ENCODE data around the gene CD1D. TPM values are rescaled to one million over a fixed set of nuclear protein-coding genes. Genes with fewer than 3 reads are reported as not detected.
"Not testable (repeated sequence)": the region's sequence is repeated elsewhere in the genome, so short reads cannot be mapped to it uniquely, and the experiment has no call there.

CD1D gene
- total and polyA plus RNA-seq, 3 experiments from 2014 or later, result not detected

DNA sequence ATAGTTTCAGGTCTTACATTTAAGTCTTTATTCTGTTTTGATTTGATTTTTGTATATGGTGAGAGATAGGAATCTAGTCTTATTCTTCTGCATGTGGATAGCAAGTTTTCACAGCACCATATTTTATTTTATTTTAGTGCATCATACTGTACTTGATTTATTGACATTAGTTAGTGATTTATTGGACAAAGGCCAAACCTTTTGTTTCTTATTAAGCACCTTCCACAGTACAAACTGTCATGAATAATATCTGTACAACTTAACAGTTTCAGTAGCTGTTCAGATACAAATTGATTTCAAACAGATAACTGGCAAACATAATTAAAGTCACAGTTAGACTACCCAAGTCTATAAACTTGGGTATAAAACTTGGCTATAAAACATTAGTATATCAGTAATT is 15.8 kb downstream of the CD1D start:
- H3K27me3 ChIP-seq (ENCODE audit: insufficient read depth, low read length, poor library complexity, severe bottlenecking), result peaks cover under 1% of the 10 kb centered on the region
- no peaks in the 10 kb centered on the region for H3K9me3 ChIP-seq (ENCODE audit: low read length)
- H3K4me3 ChIP-seq (ENCODE audit: low read length), result no peak overlapping the region
- DNase-seq, result no peak
- Mint-ChIP-seq H3K27ac (no peak overlapping the region), H3K27me3 (peaks cover 16 to 53% of the 10 kb centered on the region in 2 donors), H3K36me3 (no peaks in the 10 kb centered on the region), H3K4me3 (no peak overlapping the region), H3K4me1 (no peaks in the 10 kb centered on the region), H3K9me3 (peaks cover 2 to 10% (median 4%) of the 10 kb centered on the region in 5 donors)
- CTCF ChIA-PET, result no interaction called here
- no peaks in the 10 kb centered on the region for H3K36me3 ChIP-seq (ENCODE audit: insufficient read depth, low read length)
- H3K4me1 ChIP-seq (ENCODE audit: insufficient read depth, low read length), result no peaks in the 10 kb centered on the region
- POLR2A ChIA-PET, result no interaction called here
- H3K27ac ChIP-seq (ENCODE audit: low read depth, low read length), result no peak overlapping the region

DNA sequence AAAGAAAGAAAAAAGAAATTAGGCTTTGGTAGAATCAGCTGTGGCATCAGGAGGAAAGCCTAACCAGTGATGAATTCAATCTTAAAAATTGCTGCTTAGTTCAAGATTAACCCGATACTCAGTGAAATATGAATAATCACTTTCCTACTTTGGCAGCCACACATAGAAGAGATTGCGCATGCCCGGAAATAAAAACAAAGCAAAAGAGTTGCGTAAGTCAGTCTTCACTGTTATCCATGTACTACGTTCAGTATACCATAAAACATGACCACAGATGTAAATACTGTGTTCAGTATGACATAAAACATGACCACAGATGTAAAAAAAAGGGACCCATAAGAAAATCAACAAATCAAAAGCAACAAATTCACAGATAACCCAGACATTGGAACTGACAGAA is 19.2 kb downstream of the CD1D start:
- H3K4me3 ChIP-seq (ENCODE audit: low read length), result no peak overlapping the region
- no peak overlapping the region for H3K4me3 Mint-ChIP-seq
- peaks cover 10 to 13% (median 13%) of the 10 kb centered on the region in 3 donors for H3K4me1 Mint-ChIP-seq

DNA sequence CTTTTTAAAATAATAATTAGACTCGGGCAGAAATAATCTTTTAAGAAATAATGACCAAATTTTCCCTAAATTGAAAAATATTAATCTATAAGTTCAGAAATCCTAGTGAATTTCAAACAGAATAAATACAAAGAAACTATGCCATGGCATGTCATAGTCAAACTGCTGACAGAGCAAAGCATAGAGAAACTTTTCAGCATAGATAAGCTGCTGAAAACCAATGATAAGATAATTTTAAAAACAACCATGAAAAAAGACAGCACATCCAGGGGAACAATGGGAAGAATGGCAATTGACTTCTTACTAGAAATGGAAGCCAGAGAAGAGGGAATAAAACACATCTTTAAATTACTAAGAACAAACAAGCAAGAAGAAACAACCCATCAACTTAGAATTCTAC is 19.8 kb downstream of the CD1D start:
- CTCF ChIA-PET, result no interaction called here
- no peak overlapping the region for H3K27ac ChIP-seq (ENCODE audit: low read depth, low read length)
- H3K4me1 ChIP-seq (ENCODE audit: insufficient read depth, low read length), result peaks cover 8% of the 10 kb centered on the region
- H3K36me3 ChIP-seq (ENCODE audit: insufficient read depth, low read length), result no peaks in the 10 kb centered on the region
- H3K4me3 Mint-ChIP-seq, result no peak overlapping the region
- peaks cover 10 to 13% (median 13%) of the 10 kb centered on the region in 3 donors for H3K4me1 Mint-ChIP-seq
- POLR2A ChIA-PET, result no interaction called here
- no peak for DNase-seq
- peaks cover 15 to 48% of the 10 kb centered on the region in 2 donors for H3K27me3 Mint-ChIP-seq
- H3K36me3 Mint-ChIP-seq, result no peaks in the 10 kb centered on the region
- no peaks in the 10 kb centered on the region for H3K27me3 ChIP-seq (ENCODE audit: insufficient read depth, low read length, poor library complexity, severe bottlenecking)
- H3K9me3 ChIP-seq (ENCODE audit: low read length), result no peaks in the 10 kb centered on the region
- no peak overlapping the region for H3K4me3 ChIP-seq (ENCODE audit: low read length)
- H3K27ac Mint-ChIP-seq, result no peak overlapping the region
- no peaks in the 10 kb centered on the region for H3K9me3 Mint-ChIP-seq

More for the DNA sequence above, 19.2 kb downstream of the CD1D start:
- H3K9me3 ChIP-seq (ENCODE audit: low read length), result no peaks in the 10 kb centered on the region
- peaks cover 8% of the 10 kb centered on the region for H3K4me1 ChIP-seq (ENCODE audit: insufficient read depth, low read length)
- H3K27ac Mint-ChIP-seq, result no peak overlapping the region
- no peaks in the 10 kb centered on the region for H3K36me3 Mint-ChIP-seq
- POLR2A ChIA-PET, result no interaction called here
- no peak for DNase-seq
- H3K36me3 ChIP-seq (ENCODE audit: insufficient read depth, low read length), result no peaks in the 10 kb centered on the region
- peaks cover 15 to 53% of the 10 kb centered on the region in 2 donors for H3K27me3 Mint-ChIP-seq
- H3K27ac ChIP-seq (ENCODE audit: low read depth, low read length), result no peak overlapping the region
- CTCF ChIA-PET, result no interaction called here
- H3K27me3 ChIP-seq (ENCODE audit: insufficient read depth, low read length, poor library complexity, severe bottlenecking), result no peaks in the 10 kb centered on the region
- no peaks in the 10 kb centered on the region for H3K9me3 Mint-ChIP-seq

DNA sequence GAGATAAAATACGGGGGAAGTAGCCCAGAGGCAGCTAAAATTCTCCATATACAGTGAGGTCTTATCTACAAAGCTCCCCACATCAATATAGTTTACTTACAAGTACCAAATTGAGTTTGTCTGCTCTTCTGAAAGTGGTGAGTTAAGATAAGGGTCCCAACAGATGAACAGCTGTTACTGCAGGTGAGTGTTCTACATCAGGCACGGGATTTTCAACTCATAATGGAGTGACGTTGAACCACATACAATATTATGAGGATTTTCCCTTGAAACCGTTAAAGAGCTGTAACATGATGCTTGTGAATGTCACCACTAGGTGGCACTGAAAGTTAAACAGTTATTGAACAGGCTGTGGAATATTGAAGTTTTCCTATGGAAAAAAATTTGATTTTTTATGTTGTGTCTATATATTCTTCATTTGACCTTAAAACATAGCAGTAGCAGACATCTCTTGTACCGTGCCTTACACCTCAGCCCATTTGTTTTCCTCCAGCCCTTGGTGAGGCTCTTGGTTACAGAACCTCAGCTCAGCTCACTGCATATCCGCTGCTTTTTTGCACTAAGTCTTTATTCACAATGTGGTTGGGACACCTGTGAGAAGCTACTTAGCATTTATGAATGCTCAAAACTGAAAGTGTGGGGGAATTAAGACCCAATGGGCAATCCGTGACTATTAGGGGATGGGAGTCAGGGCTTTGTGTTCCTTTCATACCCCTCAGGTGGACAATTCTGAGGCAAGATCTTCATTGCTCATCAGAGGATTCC is 23.2 kb downstream of the CD1D start:
- Mint-ChIP-seq H3K4me1 (peaks cover 10 to 13% (median 13%) of the 10 kb centered on the region in 3 donors), H3K27ac (no peak overlapping the region), H3K27me3 (peaks cover 9 to 31% of the 10 kb centered on the region in 2 donors), H3K9me3 (no peaks in the 10 kb centered on the region), H3K4me3 (peak overlapping the region in 1 of 7 donors; percentile 56), H3K36me3 (no peaks in the 10 kb centered on the region)
- no peak overlapping the region for H3K4me3 ChIP-seq (ENCODE audit: low read length)
- DNase-seq, result peak in 2 of 5 donors; percentile 19 to 36
- peaks cover 8% of the 10 kb centered on the region for H3K4me1 ChIP-seq (ENCODE audit: insufficient read depth, low read length)
- ChIA-PET CTCF (interaction anchor here (1.0 to 2.9 kb wide), 18 partner anchors 10 to 885 kb away, joined by 3 to 32 read pairs (median 4); partner anchors contain the start of gene AIM2), POLR2A (no interaction called here)
- H3K36me3 ChIP-seq (ENCODE audit: insufficient read depth, low read length), result no peaks in the 10 kb centered on the region
- H3K27ac ChIP-seq (ENCODE audit: low read depth, low read length), result no peak overlapping the region
- H3K9me3 ChIP-seq (ENCODE audit: low read length), result no peaks in the 10 kb centered on the region
- no peaks in the 10 kb centered on the region for H3K27me3 ChIP-seq (ENCODE audit: insufficient read depth, low read length, poor library complexity, severe bottlenecking)

DNA sequence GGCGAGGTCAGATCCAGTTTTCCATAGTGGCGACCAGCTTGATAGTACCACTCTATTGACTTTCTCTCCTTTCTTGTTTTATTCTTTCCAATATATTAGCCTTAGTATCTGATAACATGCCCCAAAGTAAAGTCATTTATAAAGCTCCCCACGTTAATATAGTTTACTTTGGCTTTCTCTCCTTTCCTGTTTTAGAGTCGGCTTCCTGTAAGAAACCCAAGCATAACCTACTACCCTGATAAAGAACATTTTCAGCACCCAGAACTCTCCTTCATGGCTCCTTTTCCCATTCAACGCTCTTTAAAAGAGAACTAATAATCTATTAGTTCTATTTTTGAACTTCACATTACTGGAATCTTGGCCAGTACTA is 23.7 kb downstream of the CD1D start:
- H3K27ac Mint-ChIP-seq, result no peak overlapping the region
- H3K4me3 Mint-ChIP-seq, result peak overlapping the region in 1 of 7 donors; percentile 56
- ChIA-PET CTCF (interaction anchor here (1.1 to 2.9 kb wide), 15 partner anchors 18 to 885 kb away, joined by 3 to 32 read pairs (median 4); partner anchors contain the start of gene AIM2), POLR2A (no interaction called here)
- no peak for DNase-seq
- no peak overlapping the region for H3K4me3 ChIP-seq (ENCODE audit: low read length)
- no peak overlapping the region for H3K27ac ChIP-seq (ENCODE audit: low read depth, low read length)
- H3K36me3 ChIP-seq (ENCODE audit: insufficient read depth, low read length), result no peaks in the 10 kb centered on the region
- H3K27me3 Mint-ChIP-seq, result peaks cover 9 to 34% of the 10 kb centered on the region in 2 donors
- H3K9me3 Mint-ChIP-seq, result no peaks in the 10 kb centered on the region
- H3K27me3 ChIP-seq (ENCODE audit: insufficient read depth, low read length, poor library complexity, severe bottlenecking), result no peaks in the 10 kb centered on the region
- H3K9me3 ChIP-seq (ENCODE audit: low read length), result no peaks in the 10 kb centered on the region
- peaks cover 10 to 13% (median 13%) of the 10 kb centered on the region in 3 donors for H3K4me1 Mint-ChIP-seq
- peaks cover 8% of the 10 kb centered on the region for H3K4me1 ChIP-seq (ENCODE audit: insufficient read depth, low read length)
- H3K36me3 Mint-ChIP-seq, result no peaks in the 10 kb centered on the region

DNA sequence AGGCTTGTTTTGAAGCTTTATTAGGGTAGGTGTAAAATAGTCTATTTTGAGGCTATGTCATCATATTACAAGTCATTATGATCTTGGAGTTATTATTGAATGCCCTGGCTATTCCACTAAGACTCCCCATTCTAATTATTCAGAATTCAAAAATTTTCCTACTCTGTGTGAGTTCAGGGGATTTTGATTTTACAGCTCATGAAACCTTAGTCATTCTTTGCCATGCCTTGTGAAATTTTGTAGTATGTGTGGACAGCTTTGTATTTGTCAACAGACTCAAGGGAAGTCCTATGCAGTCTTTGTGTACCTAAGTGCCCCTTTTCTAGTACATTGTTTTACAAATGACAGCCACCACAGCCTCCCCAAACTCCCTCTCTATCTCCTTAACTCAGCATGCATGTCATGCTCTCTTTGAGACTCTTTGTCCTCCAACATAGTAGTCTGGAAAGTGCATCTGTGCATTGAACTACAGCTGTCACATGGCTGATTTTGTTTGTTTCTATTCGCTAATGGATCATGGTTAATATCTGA is 28.0 kb downstream of the CD1D start:
- Mint-ChIP-seq H3K36me3 (no peaks in the 10 kb centered on the region), H3K27ac (no peak overlapping the region), H3K4me1 (peaks cover 10% of the 10 kb centered on the region in 3 donors), H3K27me3 (peaks cover 15 to 47% of the 10 kb centered on the region in 2 donors), H3K4me3 (no peak overlapping the region), H3K9me3 (no peaks in the 10 kb centered on the region)
- CTCF ChIA-PET, result no interaction called here
- no peak overlapping the region for H3K4me3 ChIP-seq (ENCODE audit: low read length)
- H3K27ac ChIP-seq (ENCODE audit: low read depth, low read length), result no peak overlapping the region
- H3K27me3 ChIP-seq (ENCODE audit: insufficient read depth, low read length, poor library complexity, severe bottlenecking), result no peaks in the 10 kb centered on the region
- H3K4me1 ChIP-seq (ENCODE audit: insufficient read depth, low read length), result peaks cover 6% of the 10 kb centered on the region
- no peak for DNase-seq
- no peaks in the 10 kb centered on the region for H3K9me3 ChIP-seq (ENCODE audit: low read length)
- H3K36me3 ChIP-seq (ENCODE audit: insufficient read depth, low read length), result no peaks in the 10 kb centered on the region
- POLR2A ChIA-PET, result no interaction called here

DNA sequence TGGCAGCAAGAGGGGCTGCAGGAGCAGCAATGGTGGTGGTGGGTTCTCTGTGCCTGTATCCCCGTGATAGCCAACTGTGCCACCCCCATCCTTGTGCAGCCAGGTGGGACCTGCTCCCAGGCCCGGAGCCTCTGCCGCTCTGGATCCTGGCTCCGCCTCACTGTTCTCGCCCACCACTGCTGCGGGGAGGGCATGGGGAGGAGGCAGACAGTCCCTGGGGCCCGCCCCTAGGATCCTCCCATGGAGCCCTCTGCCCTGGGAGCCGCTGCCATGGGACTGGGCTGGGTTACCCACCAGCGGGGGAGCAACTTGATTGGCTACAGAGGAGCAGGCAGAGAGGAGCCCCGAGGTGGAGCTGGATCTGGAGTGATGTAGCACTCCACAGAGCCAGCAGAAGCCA is 31.6 kb downstream of the CD1D start:
- Histone ChIP-seq H3K4me1 (ENCODE audit: insufficient read depth, low read length) (no peaks in the 10 kb centered on the region), H3K36me3 (ENCODE audit: insufficient read depth, low read length) (no peaks in the 10 kb centered on the region), H3K4me3 (ENCODE audit: low read length) (no peak overlapping the region), H3K27ac (ENCODE audit: low read depth, low read length) (no peak overlapping the region), H3K9me3 (ENCODE audit: low read length) (no peaks in the 10 kb centered on the region), H3K27me3 (ENCODE audit: insufficient read depth, low read length, poor library complexity, severe bottlenecking) (no peaks in the 10 kb centered on the region)
- H3K9me3 Mint-ChIP-seq, result peaks cover 0 to 1% (median 0%) of the 10 kb centered on the region in 5 donors
- H3K4me3 Mint-ChIP-seq, result no peak overlapping the region
- CTCF ChIA-PET, result no interaction called here
- H3K27ac Mint-ChIP-seq, result no peak overlapping the region
- DNase-seq, result no peak
- H3K4me1 Mint-ChIP-seq, result no peaks in the 10 kb centered on the region
- POLR2A ChIA-PET, result no interaction called here
- peaks cover 17 to 54% of the 10 kb centered on the region in 2 donors for H3K27me3 Mint-ChIP-seq
- H3K36me3 Mint-ChIP-seq, result no peaks in the 10 kb centered on the region

DNA sequence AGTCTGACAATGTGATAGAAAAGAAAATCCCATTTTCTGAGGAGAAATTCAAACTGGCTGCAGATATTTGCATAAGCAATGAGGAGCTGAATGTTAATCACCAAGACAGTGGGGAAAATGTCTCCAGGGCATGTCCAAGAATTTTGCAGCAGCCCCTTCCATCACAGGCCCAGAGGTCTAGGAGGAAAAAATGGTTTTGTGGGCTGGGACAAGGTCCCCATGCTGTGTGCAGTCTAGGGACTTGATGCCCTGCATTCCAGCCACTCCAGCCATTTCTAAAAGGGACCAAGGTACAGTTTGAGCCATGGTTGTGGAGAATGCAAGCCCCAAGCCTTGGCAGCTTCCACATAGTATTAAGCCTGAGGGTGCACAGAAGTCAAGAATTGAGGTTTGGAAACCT is 42.8 kb downstream of the CD1D start:
- peaks cover 24 to 74% of the 10 kb centered on the region in 2 donors for H3K27me3 Mint-ChIP-seq
- not testable (repeated sequence) for H3K36me3 ChIP-seq (ENCODE audit: insufficient read depth, low read length); H3K27ac Mint-ChIP-seq

More for the DNA sequence above, 42.8 kb downstream of the CD1D start:
- POLR2A ChIA-PET; H3K4me3 Mint-ChIP-seq; H3K9me3 ChIP-seq (ENCODE audit: low read length); DNase-seq; H3K27ac ChIP-seq (ENCODE audit: low read depth, low read length); H3K4me3 ChIP-seq (ENCODE audit: low read length); H3K4me1 Mint-ChIP-seq; H3K4me1 ChIP-seq (ENCODE audit: insufficient read depth, low read length); CTCF ChIA-PET; H3K27me3 ChIP-seq (ENCODE audit: insufficient read depth, low read length, poor library complexity, severe bottlenecking): not testable (repeated sequence)
- Mint-ChIP-seq H3K36me3 (peaks cover 0 to 16% (median 2%) of the 10 kb centered on the region in 3 donors), H3K9me3 (peaks cover 11 to 41% (median 30%) of the 10 kb centered on the region in 5 donors)

Measured in CD8-positive, alpha-beta memory T cell (primary cell).